GM19372 (cell line): Measurements from ENCODE around the gene MRPS35.

ENCODE experiments used
- ATAC-seq: cut with Tn5 transposase; IDR thresholded peaks from one replicate; pipeline ENCODE4 v1.9.1; 2021; ENCODE audit warnings: mild to moderate bottlenecking, low read depth, moderate library complexity; ENCODE audit not compliant: unreplicated experiment

Gene MRPS35

DNA sequence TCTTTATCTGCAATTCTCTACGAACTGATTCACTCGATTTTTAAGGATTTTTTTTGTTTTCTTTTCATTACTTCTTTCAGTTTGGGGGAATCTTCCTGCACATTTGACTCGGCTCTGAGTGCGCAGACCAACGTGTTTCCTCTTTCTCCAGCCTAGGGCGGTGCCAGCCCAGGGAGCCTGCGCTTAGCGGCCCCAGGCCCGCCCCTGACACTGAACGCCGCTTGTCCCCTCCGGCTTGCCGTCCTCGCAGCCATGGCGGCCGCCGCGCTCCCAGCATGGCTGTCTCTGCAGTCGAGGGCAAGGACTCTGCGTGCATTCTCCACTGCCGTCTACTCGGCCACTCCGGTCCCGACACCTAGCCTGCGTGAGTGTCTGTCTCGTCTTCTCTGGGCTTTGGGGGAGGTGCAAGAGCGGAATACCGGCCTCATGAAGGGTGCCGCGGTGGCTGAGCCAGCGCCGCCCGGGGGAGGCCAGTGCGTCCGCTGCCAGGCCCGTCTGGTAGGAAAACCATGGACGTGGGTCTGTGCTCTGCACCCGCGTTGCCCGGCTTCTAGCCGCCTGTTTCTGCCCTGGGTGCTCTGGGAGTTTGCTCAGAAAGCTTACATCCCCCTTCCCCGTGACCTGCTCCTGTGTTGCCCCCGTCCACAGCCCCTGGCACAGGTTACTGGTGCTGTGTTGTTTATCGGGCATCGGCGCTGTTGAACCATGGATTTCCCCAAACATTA is at the start of gene MRPS35:
MRPS35 (plus strand) TSS at position 241 of the 725 bp plus-strand sequence; CDS start at position 253, 12 bp downstream.
- ATAC-seq, result peak; percentile 94

DNA sequence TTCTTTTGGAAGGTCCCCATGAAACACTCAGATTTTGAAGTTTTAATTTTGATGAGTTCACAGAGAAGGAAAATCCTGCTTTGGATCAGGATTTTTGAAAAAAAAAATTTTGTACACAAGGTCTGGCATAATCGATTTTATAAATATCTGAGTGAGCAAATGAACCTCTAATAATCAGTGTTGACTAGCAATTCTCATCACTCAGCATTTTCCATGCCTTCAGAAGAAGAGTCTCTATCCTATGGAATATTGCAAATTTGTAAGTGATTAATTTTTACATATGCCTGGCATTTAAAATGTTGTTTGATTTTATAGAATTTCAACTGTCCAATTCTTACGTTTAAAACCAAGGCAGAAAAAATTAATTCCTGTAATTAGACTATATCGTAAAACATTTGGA is 44.9 kb upstream of the MRPS35 start:
- no peak for ATAC-seq

- ATAC-seq, result no peak
Observed at GRCh38 chr12:27666510-27666909, 44.1 kb upstream of the MRPS35 start.

- ATAC-seq, result no peak
Observed at GRCh38 chr12:27667540-27667939, 43.1 kb upstream of the MRPS35 start.

GRCh38 chr12:27672051-27672450 is 38.6 kb upstream of the MRPS35 start:
- no peak for ATAC-seq

GRCh38 chr12:27672643-27673042 is 38.0 kb upstream of the MRPS35 start:
- ATAC-seq, result no peak

DNA sequence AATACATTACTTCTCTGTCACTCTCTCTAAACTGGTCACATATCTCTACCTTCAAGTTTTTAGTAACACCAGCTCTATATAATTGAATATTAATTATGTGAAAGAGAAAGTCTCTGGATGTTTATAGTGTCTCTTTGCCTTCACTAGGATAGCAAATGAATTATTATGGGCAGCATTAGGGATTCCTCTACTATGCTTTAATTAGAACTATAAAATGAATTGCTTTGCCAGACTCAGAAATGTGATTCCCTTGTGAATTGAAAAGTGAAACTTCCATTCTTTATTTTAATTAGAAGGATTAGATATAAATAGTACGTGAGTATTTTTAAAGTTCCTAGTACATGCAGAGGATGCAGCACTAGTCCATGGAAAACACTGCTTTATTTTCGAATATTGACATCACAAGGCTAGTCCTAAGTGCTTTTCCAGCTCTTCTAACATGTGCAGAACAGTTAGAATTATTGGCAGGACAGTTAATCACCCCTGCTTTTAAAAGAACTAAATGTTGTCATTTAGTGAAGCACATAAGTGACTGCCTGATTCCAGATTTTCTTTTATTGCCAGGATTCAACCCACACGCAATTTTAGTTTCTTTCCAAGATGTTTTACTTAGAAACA is 37.4 kb upstream of the MRPS35 start:
- ATAC-seq, result no peak

GRCh38 chr12:27674989-27675388 is 35.6 kb upstream of the MRPS35 start:
- ATAC-seq, result no peak

GRCh38 chr12:27680619-27681018 is 30.0 kb upstream of the MRPS35 start:
- ATAC-seq, result no peak

DNA sequence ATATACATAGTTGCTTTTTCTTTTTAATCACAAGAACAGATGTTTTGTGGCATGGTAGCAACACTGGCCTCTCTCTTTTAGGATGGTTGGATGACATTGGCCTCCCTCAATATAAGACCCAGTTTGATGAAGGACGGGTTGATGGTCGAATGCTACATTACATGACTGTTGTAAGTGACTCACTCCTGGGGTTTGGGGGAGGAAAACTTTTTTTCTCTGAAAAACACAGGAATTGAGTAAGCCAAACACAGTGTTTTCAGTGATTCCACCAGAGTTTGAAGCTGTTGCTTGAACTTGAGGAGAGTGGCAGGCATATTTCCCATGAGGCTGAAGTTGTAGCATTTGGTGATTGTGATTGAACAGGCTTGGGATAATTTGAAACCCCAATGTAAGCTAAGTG is 28.1 kb upstream of the MRPS35 start:
- ATAC-seq, result no peak

DNA sequence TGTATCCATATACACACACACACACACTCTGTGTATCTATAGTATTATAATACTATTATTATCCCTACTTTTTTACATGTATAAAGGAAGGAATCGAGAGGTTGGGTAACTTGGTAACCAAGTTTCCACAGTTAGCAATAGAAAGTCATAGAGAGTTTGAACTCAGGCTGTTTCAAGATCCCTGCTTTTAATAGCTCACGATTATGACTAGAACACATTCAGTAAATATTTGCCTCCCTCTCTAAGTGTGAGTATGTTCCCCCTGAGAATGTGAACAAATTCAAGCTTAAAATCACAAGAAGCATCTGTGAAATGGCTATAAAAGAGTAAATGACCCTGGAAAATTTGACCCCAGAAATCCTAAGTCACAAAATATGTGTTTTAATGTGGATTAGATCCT is 25.4 kb upstream of the MRPS35 start:
- no peak for ATAC-seq

DNA sequence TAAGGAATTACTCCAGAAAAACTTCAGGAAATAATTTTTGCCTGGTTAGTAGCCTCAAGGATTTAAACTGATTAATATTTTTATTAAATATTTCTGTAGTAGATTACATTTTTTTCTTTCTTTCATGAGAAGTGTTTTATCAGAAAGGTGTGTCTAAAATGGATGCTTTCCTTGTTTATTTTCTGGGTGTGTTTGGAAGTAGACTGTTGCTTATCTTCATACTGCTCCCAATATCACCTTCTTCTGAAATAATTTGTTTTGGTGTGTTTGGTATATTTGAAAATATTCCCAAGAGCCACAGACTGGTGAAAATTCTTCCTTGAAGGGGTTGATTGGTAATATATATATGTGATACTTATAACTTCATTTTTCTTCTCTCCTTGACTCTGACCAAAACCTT is 24.5 kb upstream of the MRPS35 start:
- no peak for ATAC-seq

DNA sequence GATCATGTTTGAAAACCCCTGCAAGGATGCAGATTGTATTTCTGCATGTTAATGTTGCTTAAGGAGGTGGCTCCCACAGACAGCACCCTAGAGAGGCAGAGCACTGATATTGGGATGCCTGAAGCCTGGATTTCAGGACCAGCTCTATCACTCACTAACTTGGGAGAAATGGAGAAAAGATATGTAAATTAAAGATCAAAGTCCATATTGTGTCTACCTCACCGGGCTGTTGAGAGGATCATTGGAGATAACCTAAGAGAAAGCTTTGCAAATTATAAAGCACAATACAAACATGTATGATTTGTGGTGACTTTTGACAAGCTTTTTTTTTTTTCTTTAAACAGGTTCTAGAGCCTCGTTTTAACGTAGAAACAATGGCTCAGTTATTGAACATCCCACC is 22.0 kb upstream of the MRPS35 start:
- ATAC-seq, result no peak

DNA sequence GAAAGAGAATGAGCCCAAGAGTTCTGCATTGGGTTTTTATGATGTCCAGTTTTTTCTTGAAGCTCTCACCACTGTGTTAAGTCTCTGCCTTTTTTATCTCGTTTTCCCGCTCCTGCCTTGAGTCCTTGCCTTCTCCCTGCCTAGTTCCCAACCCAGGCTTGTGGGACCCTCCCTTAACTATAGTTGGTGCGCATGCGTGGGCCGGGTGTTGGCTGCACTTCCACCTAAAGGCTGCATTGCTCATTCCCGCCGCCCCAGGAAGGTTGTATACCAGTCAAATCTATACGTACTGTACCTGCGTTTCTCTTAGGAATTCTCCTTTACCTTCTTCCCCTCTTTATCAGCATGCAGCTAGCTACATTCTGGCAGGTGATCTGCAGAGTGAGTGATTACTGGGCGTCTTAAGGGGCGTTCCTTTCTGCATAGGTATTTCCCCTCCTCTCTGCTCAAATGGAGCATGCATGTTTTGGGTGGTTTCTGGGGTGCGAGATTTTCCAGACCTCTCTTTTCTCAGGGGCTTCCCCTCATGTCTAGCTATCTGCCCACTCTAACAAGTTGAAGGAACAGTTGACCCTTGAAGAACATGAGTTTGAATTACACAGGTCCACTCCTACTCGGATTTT is 21.0 kb upstream of the MRPS35 start:
- no peak for ATAC-seq

GRCh38 chr12:27693403-27693802 is 17.2 kb upstream of the MRPS35 start:
- ATAC-seq, result no peak

DNA sequence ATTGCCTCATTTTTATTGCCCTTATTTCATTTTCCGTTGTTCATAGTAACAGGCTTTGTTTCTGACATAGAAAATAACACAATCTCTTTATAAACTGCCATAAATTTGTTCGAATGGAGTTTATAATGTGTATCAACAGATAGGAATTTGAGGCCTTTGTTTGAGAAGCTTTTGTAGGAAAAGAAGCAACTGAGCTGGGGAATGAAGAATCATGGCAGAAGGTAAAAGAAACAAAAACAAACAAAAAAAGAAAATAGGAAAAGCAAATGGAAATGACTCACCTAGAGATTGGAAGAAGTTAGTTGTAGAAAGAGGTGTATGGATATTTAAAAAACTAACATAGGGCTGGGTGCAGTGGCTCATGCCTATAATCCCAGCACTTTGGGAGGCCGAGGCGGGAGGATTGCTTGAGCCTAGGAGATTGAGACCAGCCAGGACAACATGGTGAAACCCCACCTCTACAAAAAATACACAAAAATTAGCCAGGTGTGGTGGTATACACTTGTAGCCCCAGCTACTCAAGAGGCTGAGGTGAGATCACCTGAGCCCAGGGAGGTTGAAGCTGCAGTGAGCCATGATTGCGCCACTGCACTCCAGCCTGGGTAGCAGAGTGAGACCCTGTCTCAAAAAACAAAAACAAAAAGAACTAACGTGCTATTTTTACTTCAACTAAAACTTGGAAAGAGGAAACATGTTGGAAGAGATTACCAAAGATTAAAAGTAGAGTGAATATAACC is 14.9 kb upstream of the MRPS35 start:
- ATAC-seq, result no peak

DNA sequence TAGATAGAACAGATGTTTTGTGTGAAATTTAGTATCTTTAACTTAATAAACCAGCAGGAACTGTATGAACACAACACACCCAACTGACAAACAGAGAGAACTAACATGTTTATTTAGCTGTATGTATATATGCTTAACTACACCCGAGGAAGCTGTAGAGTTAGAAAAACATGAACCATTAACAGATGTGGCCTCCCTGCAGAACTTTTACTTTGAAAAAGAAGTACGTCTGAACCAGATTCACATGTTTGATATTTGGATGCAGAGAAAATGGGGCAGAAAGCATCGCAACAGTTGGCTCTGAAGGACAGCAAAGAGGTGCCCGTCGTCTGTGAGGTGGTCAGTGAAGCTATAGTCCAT is 14.4 kb upstream of the MRPS35 start, which contains the start of gene REP15:
REP15 (plus strand) TSS at position 155 of the 360 bp plus-strand sequence; CDS start at position 271, 116 bp downstream.
- no peak for ATAC-seq

GRCh38 chr12:27696864-27697564 is 13.6 kb upstream of the MRPS35 start:
- no peak for ATAC-seq

DNA sequence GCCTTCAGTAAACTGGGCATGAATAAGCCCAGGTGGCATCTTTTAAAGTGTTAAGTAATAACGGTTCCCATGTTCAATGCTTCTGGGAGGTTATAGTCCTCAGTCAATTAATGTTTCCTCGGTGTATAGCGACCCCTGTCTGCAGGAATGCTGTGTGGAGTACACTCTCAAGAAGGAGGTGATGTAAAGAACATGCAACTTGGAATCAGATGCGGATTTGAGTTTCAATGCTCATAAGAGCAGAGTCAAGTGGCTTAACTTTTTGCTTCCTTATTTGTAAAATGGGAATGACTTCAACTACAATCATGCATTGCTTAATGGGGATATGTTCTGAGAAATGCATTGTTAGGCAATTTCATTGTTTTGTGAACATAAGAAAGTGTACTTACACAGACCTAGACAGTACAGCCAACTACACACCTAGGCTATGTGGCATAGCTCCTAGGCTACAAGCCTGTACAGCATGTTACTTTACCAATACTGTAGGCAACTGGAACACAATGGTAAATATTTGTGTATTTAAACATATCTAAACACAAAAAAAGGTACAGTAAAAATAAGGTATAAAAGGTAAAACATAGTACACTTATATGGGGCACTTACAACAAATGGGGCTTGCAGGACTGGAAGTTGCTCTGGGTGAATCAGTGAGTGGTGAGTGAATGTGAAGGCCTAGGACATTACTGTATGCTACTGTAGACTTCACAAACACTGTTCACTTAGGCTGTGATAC is 6.7 kb upstream of the MRPS35 start:
- peak; percentile 95 for ATAC-seq

DNA sequence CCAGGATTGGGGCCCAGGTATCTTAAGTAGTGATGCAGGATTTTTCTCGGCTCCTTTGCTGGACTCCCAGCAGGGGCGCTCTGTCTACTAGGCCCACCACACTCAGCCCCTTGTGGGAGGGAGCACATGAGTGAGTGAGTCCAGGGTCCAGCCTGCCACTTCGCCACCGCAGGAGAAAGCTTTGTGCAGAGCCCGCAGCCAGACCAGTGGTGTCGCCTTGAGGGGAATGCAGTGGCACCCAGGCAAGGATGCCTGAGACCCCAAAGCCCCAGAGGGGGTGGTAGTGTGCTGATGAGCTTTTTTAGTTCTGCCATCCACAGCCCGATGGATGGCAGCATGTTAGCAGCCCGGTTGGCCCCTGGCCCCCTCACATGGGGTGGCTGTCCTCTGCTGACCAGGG is 5.4 kb upstream of the MRPS35 start:
- ATAC-seq, result no peak
